T-helper 22 cell (primary cell): ENCODE measurements around the gene CDH16.
A peak's percentile ranks its signal among the peaks of the same experiment; 100 is the strongest.
"Not testable (repeated sequence)": the region's sequence is repeated elsewhere in the genome, so short reads cannot be mapped to it uniquely, and the experiment has no call there.

ENCODE experiments used
- DNase-seq: peaks from one replicate; pipeline ENCODE4 v3.0.0-alpha.2; 2020; ENCODE audit warnings: low read depth

CDH16 gene

DNA sequence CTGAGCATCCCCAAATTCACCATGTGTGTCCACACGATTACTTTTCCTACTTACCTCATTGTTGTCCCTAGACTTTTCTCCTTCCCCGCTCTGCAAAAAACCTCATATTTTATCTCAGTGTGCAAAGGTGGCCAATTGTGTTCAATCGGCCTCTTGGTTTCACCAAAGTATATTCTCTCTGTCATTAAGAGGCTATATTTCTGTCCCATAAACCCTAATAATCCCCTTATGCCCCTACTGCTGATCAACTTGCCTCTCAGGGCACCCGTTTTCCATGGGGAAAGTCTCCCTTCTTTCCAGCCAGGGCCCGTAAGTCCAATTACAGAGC, 28.3 kb upstream of the CDH16 start:
- DNase-seq: no peak

DNA sequence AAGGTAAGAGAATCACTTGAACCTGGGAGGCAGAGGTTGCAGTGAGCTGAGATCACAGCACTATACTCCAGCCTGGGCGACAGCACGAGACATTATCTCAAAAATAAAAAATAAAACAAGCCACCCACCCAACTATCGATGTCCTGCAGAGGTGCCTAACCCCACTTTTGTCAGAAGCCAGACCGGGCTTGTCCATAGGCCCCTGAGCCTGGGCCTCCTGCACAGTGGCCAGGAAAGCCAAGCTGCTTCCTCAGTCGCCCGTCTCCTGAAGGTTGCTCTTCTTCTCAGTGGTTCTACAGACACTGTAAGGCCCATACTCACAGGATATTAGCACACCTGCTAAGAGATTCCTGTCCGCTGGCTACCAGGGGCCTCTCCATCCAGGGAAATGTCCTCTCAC, 27.9 kb upstream of the CDH16 start:
- DNase-seq: no peak

DNA sequence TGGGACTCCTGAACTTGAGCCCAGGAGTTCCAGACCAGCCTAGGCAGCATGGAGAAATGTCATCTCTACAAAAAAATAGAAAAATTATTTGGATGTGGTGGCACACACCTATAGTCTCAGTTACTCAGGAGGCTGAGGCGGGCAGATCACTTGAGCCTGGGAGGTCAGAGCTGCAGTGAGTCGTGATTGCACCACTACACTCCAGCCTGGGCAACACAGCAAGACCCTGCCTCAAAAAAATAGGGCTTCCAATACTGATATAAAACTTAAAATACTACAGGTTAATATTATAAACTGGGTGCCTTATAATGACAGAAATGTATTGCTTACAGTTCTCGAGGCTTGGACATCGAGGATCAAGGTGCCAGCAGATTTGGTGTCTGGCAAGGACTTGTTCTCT, 27.3 kb upstream of the CDH16 start:
- no peak for DNase-seq

DNA sequence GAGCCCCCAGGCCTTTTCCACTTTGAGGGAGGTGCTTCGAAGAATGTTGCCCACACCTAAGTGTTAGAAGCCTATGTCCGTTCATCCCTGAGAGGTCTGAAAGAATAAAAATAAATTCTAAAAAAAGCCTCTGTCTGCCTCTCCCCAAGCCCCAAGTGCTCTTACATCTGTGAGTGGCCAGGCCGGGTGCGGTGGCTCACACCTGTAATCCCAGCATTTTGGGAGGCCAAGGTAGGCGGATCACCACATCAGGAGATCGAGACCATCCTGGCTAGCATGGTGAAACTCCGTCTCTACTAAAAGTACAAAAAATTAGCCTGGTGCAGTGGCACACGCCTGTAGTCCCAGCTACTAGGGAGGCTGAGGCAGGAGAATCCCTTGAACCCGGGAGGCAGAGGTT, 26.3 kb upstream of the CDH16 start:
- DNase-seq: not testable (repeated sequence)

DNA sequence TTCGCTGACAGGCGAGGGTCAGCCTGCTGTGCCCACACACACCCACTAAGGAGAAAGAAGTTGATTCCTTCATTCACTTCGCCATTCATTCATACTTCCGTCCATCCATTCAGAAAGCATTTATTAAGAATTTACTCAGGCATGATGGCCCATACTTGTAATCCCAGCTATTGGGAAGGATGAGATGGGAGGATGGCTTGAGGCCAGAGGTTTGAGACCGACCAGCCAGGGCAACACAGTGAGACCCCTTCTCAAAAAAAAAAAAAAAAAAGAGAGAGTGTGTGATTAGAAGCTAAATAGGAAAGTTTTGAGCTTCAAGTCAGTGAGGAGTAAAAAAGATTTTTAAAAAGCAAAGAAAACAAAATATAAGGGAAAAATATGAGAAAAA, 25.4 kb upstream of the CDH16 start:
- DNase-seq: no peak

DNA sequence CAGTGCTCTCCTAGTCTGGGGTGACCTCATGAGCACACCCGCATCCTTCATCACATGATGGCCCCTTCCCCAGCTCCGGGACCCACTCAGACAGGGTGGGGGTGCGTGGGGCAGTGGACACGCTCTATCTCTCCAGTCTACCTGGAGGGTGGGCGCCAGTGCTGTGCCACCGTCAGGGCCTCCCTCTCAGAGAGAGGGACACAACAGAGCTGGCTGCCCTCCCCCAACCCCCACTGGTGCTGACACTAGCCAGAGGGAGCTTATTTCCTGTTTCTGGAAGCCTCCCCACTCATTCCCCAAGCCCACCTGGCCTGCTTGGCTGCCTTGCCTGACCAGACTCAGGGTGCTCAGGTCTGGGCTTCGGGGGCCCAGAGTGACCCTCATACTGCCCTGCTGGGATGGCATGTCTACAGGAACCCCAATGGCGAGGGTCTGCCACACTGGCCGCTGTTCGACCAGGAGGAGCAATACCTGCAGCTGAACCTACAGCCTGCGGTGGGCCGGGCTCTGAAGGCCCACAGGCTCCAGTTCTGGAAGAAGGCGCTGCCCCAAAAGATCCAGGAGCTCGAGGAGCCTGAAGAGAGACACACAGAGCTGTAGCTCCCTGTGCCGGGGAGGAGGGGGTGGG, 24.9 kb upstream of the CDH16 start:
- DNase-seq: no peak

DNA sequence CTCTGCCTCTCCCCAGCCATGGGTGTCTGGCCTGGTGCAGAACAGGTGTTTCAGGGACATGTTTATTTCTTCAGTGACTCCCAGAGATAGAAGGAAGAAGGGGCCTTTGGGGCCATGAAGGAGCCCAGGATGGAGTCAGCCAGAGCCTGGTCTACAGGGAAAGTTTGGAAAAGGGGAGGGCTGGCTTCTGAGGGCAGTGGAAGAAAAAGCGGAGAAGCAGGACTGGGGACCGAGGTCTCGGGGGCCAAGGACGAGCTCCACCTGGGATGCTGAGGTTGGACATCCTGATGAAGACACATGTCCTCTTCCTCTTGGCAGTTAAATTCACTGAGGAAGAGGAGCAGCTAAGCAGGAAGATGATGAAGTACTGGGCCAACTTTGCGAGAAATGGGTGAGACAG, 24.3 kb upstream of the CDH16 start:
- DNase-seq: no peak

DNA sequence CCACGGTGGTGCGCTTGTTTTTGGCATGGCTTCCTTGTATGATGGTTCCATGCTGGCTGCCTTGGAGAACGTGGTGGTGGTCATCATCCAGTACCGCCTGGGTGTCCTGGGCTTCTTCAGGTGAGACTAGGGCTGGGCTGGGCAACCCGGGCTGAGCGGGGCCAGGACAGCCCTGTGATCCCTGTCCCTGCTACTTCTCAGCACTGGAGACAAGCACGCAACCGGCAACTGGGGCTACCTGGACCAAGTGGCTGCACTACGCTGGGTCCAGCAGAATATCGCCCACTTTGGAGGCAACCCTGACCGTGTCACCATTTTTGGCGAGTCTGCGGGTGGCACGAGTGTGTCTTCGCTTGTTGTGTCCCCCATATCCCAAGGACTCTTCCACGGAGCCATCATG, 21.6 kb upstream of the CDH16 start:
- no peak for DNase-seq

DNA sequence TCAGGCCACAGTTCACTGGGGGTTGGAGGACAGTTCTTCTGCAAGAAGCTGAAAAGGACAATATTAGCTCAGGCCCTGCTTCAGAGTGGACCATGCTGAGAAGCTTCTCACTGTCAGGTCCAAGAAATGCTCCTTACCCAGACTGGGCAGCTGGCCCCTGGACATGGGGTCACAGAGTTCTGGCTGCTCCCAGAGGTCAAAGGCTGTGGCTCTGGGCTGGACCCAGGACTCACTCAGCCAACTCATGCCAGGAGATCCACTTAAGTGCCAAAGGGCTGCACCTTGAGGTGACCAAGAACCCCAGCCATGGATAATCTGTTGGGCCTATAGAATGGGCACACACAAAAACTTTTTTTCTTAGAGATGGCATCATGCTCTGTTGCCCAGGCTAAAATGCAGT, 20.7 kb upstream of the CDH16 start:
- no peak for DNase-seq

DNA sequence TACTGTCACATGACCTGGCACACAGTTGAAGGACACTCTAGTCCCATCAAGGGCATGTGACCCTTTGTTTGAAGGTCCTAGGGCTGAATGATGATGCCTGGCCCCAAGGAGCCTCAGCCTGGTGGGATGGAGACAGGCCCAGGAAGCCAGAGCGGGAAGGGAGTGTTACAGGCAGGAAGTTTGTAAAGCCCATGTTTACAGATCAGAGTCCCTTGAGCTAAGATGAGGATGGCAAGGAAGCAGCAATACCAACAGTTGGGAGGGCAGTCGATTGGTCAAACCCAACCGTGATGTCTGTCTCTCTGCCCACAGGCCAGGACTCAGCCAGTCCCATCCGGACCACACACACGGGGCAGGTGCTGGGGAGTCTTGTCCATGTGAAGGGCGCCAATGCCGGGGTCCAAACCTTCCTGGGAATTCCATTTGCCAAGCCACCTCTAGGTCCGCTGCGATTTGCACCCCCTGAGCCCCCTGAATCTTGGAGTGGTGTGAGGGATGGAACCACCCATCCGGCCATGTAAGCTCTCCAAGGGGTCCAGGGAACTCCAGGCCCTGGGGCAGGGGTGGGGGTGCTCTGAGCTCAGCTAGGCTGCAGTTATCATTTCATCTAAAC, 19.1 kb upstream of the CDH16 start:
- no peak for DNase-seq

DNA sequence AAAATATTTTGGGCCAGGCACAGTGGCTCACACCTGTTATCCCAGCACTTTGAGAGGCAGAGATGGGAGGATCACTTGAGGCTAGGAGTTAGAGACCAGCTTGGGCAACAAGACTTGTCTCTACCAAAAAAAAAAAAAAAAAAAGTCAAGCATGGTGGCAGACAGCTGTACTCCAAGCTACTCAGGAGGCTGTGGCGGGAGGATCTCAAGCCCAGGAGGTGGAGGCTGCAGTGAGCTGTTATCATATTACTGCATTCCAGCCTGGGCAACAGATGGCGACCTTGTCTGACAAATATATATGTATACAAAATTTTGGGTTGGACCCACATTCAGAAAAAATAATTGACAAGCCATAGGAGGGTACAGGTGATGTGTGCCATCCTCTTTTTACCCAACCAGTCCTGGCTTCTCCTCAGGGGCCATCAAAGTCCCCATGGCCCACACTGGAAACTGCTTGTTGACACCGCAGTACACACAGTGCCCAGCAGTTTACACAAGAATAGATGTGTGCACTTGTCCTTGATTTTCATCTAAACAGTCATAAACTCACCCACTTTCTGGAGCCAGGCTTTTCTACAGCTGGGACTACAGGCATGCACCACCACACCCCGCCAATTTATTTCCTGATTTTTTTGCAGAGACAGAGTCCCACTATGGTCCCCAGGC, 18.3 kb upstream of the CDH16 start:
- DNase-seq: no peak

DNA sequence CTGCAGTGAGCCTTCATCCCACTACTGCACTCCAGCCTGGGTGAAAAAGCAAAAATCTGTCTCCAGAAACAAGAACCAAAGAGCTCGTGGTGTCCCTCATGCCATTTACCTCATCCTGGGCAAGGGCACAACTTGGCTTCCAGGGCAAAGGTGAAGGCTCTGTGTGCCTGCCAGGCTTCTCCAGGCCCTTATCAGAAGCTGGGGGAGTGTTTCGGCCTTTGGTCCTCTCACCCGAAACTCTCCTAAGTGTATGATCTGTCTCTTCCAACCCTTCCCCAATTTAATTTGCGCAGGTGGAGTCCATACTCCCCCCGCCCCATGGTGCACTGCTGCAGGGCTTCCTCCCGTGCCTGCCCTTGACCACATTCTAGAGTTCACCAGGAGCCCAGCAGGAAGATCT, 17.8 kb upstream of the CDH16 start:
- no peak for DNase-seq

DNA sequence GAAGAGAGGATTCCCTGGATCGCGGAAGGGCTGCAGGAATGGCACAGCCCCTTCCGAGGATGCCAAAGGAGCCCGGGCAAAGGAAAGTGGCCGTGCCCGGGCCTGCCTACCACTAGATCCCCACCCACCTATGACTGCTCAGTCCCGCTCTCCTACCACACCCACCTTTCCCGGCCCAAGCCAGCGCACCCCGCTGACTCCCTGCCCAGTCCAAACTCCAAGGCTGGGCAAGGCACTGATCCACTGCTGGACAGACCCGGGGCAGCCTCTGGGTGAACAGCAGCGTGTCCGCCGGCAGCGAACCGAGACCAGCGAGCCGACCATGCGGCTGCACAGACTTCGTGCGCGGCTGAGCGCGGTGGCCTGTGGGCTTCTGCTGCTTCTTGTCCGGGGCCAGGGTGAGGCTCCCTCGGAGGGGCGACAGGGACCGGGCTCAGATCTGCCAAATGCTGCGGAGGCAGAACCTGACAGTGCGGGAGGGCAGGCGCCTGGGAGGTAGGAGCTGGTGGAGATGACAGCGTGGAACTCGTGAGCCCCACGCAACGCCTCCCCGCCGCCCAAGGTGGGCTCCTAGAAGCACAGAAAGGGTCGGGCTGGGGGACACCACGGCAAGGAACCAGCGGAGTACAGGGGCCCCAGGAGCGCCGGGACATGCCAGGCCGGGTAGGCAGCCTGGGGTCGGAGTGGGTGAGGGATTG, 16.8 kb upstream of the CDH16 start, which contains the start of gene CES2:
CES2 (plus strand) TSS at position 203 of the 698 bp plus-strand sequence; CDS start at position 323, 120 bp downstream.
- no peak for DNase-seq

DNA sequence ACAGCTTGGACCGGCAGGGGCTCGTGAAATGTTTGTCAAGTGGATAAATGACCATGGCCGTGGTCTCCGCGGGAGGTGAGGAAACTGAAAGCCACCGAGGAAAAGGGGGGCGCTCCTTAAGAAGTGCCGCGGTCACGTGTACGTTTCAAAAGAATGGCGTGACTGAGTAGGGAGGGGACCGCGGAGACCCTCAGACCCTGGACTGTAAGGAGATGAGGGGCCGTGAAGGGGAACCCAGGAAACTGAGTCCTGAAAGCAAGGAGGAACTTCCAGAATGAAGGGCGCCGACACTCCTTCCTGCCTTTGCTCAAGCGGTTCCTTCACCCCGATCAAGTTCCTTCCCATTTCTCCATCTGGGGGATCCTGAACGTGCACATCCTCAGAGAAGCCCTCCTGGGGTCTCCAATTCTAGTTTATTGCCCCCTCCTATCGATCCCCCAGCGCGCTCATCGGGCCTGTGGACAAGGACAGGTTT, 16.2 kb upstream of the CDH16 start:
- not testable (repeated sequence) for DNase-seq

DNA sequence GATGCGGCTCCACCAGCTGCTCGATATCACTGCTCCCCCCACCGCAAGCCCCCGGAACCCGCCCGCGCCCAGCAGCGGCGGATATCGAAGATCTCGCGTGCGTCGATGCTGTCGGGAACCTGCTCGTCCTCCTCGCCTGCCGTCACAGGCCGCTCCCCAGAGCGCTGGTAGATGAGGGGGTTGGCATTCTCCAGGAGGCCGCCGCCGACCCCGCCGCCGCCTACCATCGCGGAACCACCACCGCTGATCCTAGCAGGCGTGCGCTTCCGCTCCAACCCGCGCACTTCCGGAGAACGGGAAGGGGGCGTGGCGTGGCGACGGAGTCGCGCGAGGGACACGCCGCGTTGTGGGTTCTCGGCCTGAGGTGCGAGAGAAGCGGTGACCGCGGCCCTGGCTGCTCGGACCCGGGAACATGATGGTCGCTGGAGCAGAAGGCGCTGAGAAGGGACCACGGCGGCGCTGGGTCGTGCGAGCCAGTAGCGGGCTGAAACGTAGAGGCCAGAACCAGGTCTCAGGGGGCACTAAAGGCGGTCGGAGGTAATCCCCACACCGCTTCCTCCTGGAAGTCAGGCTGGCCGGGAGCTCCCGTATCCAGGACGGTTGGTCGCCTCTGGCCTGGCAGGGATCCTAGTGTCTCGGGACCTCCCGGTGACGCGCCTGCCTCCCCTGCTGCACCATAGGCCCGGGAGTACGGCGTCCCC, 15.6 kb upstream of the CDH16 start, which contains the start of gene CIAO2B:
CIAO2B (minus strand) TSS at position 265 of the 701 bp plus-strand sequence; CDS start at position 227, 38 bp downstream.
- peak; percentile 84 for DNase-seq

DNA sequence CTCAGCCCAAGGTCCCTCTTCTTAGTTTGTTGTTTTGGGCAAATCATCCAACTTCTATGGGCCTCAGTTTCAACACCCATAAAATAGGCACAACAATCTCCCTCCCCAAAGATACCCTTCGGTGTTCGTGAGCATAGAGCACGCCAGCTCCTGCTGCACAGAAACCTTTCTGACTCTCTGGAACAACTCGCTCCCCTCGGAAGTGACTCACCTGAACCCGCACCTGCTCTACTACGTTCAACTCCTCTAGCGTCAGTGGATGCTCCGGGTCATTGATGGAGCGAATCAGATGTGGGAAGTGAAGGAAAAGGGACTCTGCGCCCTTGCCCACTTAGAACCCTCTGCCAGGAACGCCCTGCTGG, 15.1 kb upstream of the CDH16 start:
- no peak for DNase-seq

DNA sequence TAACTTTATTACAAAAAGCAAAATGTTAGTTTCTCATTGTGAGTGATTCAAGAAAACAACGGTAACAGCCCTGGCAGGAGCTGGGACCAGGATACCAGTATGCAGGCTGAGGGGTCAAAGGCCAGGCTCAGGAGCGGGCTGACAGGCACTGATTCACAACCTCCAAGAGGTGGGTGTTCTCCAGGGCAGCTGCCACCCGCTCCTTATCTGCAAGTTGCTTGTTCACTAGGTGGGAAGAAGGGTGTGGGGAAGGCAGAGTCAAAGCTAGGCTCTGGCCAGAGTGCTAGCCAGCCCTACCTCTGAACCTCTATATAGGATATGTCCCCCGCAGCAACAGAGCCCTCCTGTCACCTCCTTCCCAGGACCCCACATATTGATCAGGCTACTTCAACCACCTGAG, 13.4 kb upstream of the CDH16 start:
- DNase-seq: no peak

DNA sequence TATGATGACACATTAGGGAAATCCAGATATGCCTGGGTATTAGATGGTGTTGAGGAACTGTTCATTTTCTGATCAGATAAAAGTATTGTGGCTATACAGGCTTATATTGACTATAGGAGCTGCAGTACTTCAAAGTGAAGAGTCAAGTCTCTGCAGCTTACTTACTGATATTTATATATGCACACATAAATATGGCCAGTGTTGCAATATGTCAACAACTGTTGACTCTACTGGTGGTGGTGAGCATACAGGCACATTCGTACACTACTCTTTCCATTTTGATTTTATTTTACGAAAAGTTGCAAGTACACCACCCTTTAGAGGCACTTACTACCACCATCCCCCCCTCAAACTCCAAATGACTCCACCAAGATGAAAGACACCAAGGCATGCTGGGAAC, 13.0 kb upstream of the CDH16 start:
- DNase-seq: no peak

DNA sequence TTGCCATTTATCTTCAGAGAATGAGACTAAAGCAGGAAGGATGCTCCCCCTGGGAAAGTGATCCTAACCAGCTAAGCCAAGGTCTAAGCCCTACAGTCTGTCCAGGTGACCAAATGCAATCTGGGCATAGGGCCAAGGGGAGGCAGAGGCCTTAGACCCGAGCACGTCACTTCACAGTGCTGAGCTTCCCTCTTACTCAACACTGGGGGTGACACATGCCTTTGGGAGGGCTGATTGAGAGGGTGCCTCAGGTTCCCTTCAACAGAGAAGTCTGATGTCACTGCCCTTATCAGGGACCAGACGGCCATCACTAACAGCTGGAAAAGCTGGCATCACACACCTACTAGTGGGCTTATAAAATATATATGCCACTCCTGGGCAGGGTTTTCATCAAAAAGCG, 11.5 kb upstream of the CDH16 start:
- DNase-seq: no peak

DNA sequence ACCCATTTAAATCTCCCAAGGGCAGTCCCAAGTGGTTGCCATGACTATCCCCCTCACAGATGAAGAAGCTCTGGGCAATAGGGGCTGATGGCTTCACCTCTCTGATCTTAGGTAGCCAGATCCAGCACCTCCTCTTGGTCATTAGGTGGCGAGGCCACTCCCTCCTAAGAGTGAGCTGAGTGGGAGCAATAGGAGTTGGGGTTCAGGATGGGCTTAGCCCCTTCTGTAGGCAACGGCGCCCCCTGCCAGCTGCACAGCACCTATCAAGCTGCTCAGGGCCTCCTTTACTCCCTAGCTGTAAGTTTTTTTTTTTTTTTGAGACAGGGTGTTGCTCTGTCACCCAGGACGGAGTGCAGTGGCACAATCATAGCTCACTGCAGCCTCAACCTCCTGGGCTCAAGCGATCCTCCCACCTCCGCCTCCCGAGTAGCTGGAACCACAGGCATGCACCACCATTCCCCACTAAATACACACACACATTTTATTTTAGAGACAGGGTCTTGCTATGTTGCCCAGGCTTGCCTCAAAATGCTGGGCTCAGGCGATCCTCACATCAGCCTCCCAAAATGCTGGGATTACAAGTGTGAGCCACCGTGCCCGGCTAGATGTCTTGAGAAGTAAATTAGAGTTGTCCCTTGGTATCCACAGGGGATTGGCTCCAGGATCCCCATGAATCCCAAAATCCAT, 10.2 kb upstream of the CDH16 start:
- no peak for DNase-seq

DNA sequence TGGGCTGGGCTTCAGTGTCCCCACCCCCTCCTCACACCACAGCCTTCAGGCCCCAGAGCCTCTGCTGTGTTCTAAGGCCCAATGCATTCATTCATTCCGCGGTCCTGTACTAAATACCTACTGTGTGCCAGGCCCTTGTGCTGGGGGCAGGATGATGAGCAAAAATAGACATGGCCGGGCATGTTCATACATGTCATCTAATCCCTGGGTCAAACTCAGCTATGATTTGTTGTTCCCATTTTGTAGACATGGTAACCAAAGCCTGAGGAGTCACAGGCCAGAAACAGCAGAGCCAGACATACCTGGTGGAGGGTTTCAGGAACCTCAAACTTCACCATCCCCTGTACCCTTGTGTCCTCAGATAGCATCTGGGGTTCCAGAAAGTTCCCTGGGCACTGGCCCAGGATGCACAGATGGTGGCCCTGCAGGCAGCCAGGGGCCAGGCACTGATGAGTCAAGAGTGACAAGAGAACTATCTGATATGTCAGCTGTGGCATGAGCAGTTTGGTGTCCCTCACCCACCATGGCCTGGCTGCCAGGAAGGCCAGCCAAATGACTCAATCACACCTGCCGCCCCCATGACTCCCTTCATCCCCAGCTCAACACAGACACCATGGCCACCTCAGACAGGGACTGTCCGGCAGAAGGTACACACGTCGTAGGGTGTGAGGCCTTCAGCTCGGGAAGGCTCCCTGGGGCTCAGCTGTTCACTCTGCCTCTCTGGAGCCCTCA, 9.4 kb upstream of the CDH16 start:
- DNase-seq: no peak
